Sigmoid colon (tissue), 7 donors: ENCODE measurements around the gene BTBD9. TPM values are rescaled to one million over a fixed set of nuclear protein-coding genes. Genes with fewer than 3 reads are reported as not detected.
A peak's percentile ranks its signal among the peaks of the same experiment; 100 is the strongest.

ENCODE experiments used
- DNase-seq: peaks from one replicate; pipeline ENCODE4 v3.0.0-alpha.2; 2019
- H3K27ac ChIP-seq, 4 donors: fragments of 200-600 bp; sonication (generic); one replicate each; pipeline ENCODE4 v1.5.1; 2016 to 2019; ENCODE audit warnings: mild to moderate bottlenecking in 1 of 4
- H3K27me3 ChIP-seq, 3 donors: fragments of 200-600 bp; sonication (generic); one replicate each; pipeline ENCODE4 v1.5.1; 2019; ENCODE audit warnings: mild to moderate bottlenecking in 1 of 3
- H3K36me3 ChIP-seq, 4 donors: fragments of 200-600 bp; sonication (generic); one replicate each; pipeline ENCODE4 v1.5.1; 2016 to 2019
- H3K4me1 ChIP-seq, 4 donors: fragments of 200-600 bp; sonication (generic); one replicate each; pipeline ENCODE4 v1.5.1; 2017 to 2019
- H3K4me3 ChIP-seq, 4 donors: fragments of 200-600 bp; sonication (generic); one replicate each; pipeline ENCODE4 v1.5.1; 2017 to 2019; ENCODE audit warnings: mild to moderate bottlenecking in 2 of 4, moderate library complexity in 1 of 4
- H3K9me3 ChIP-seq, 4 donors: fragments of 200-600 bp in 3 of 4; sonication (generic) in 3 of 4; one replicate each; pipeline versions ENCODE4 v1.5.1 to v1.6.1; 2013 to 2019
- CTCF ChIP-seq, 4 experiments: fragments of 450-650 bp in 3 of 4; fragments of 200-600 bp in 1 of 4; IDR thresholded peaks; one replicate each; pipeline ENCODE4 v1.5.1; 2016 to 2019; ENCODE audit warnings: antibody characterized with exemption in 4 of 4, mild to moderate bottlenecking in 3 of 4, moderate library complexity in 2 of 4
- EP300 ChIP-seq, 4 donors: sonication (generic); formaldehyde crosslinking; IDR thresholded peaks; one replicate each; pipeline ENCODE4 v1.6.1; 2017; ENCODE audit warnings: antibody characterized with exemption in 4 of 4
- POLR2A ChIP-seq, 2 donors: fragments of 450-650 bp; IDR thresholded peaks; one replicate each; pipeline ENCODE4 v1.6.1; 2016; ENCODE audit warnings: antibody characterized with exemption in 2 of 2, mild to moderate bottlenecking in 2 of 2, moderate library complexity in 2 of 2
- POLR2AphosphoS5 ChIP-seq, 4 donors: sonication (generic); formaldehyde crosslinking; IDR thresholded peaks; one replicate each; pipeline ENCODE4 v1.6.1; 2017; ENCODE audit warnings: antibody characterized with exemption in 4 of 4
- WGBS, 2 donors: extraction: QIAGEN DNeasy Blood & Tissue Kit; methylation state at CpG; one replicate each; pipeline ENCODE4 v1.1.7; 2013; 5-methylcytosine and 5-hydroxymethylcytosine counted together
- intact Hi-C: fragments of 100-400 bp; cut with DNase I; formaldehyde crosslinking; loops from one replicate; pipeline ENCODE4 v1.15.1; 2023
- polyA plus RNA-seq, 3 donors: library from polyadenylated mRNA; stranded (reverse); fragments of 200-250 nt; gene quantifications; one replicate each; pipeline ENCODE4 v1.2.3, GENCODE V29; 2013
- total RNA-seq, 4 donors: library from RNA; depleted of rRNA; stranded (reverse); fragments of >200 nt; gene quantifications; one replicate each; pipeline ENCODE4 v1.1.0, GENCODE V29; 2016
- donor health status: healthy with polysubstance abuse.
- donor health status: Bipolar disorder and iron deficiency.
- donor health status: healthy.

The BTBD9 gene
- total and polyA plus RNA-seq, 7 donors, result 3.6 to 20.8 (median 10.5) TPM

- H3K27me3 ChIP-seq, result no peaks in the 10 kb centered on the region
- intact Hi-C loops, result no loop called here
- no peaks in the 10 kb centered on the region for H3K36me3 ChIP-seq
- no peak for DNase-seq
- no peak overlapping the region for H3K4me3 ChIP-seq
- no peak overlapping the region for H3K27ac ChIP-seq
- H3K4me1 ChIP-seq, result no peaks in the 10 kb centered on the region
- TF ChIP-seq CTCF (IDR thresholded peaks at IDR 0.05) (no peak), EP300 (IDR thresholded peaks at IDR 0.05) (no peak), POLR2AphosphoS5 (IDR thresholded peaks at IDR 0.05) (no peak), POLR2A (IDR thresholded peaks at IDR 0.05) (no peak)
- 61 to 80% methylated on average over 2 of the region's 2 CpGs for WGBS, 2 donors
- no peaks in the 10 kb centered on the region for H3K9me3 ChIP-seq
Observed at GRCh38 chr6:38178584-38178886, 461.2 kb downstream of the BTBD9 start.

GRCh38 chr6:38177882-38178583 is 461.7 kb downstream of the BTBD9 start:
- Histone ChIP-seq H3K9me3 (no peaks in the 10 kb centered on the region), H3K4me1 (no peaks in the 10 kb centered on the region), H3K36me3 (no peaks in the 10 kb centered on the region), H3K27ac (no peak overlapping the region), H3K4me3 (no peak overlapping the region), H3K27me3 (no peaks in the 10 kb centered on the region)
- TF ChIP-seq POLR2A (IDR thresholded peaks at IDR 0.05) (no peak), POLR2AphosphoS5 (IDR thresholded peaks at IDR 0.05) (no peak), EP300 (IDR thresholded peaks at IDR 0.05) (no peak)
- intact Hi-C loops, result no loop called here
- DNase-seq, result peak; percentile 28
- WGBS, 2 donors, result 81 to 90% methylated on average over 14 of the region's 14 CpGs

- WGBS, 2 donors, result 50 to 68% methylated on average over 32 of the region's 32 CpGs
- no peaks in the 10 kb centered on the region for H3K36me3 ChIP-seq
- no peaks in the 10 kb centered on the region for H3K27me3 ChIP-seq
- H3K4me1 ChIP-seq, result no peaks in the 10 kb centered on the region
- no peaks in the 10 kb centered on the region for H3K9me3 ChIP-seq
- H3K4me3 ChIP-seq, result no peak overlapping the region
- intact Hi-C loops, result no loop called here
- peak; percentile 18 for DNase-seq
- H3K27ac ChIP-seq, result no peak overlapping the region
- TF ChIP-seq CTCF (IDR thresholded peaks at IDR 0.05) (no peak), POLR2A (IDR thresholded peaks at IDR 0.05) (no peak), EP300 (IDR thresholded peaks at IDR 0.05) (no peak), POLR2AphosphoS5 (IDR thresholded peaks at IDR 0.05) (no peak)
Observed at GRCh38 chr6:38176797-38177751, 462.7 kb downstream of the BTBD9 start.

GRCh38 chr6:38175786-38176185 is 463.9 kb downstream of the BTBD9 start:
- no peak for TF ChIP-seq POLR2A (IDR thresholded peaks at IDR 0.05)
- no peak for TF ChIP-seq CTCF (IDR thresholded peaks at IDR 0.05)
- TF ChIP-seq EP300 (IDR thresholded peaks at IDR 0.05), result no peak
- no peak for TF ChIP-seq POLR2AphosphoS5 (IDR thresholded peaks at IDR 0.05)
- intact Hi-C loops, result no loop called here

GRCh38 chr6:38174806-38175495 is 464.8 kb downstream of the BTBD9 start:
- H3K4me1 ChIP-seq, result peaks cover 0 to 9% (median 0%) of the 10 kb centered on the region in 4 donors
- intact Hi-C loops, result no loop called here
- H3K9me3 ChIP-seq, result no peaks in the 10 kb centered on the region
- WGBS, 2 donors, result 98% methylated on average over 22 of the region's 22 CpGs
- H3K27me3 ChIP-seq, result no peaks in the 10 kb centered on the region
- no peak for TF ChIP-seq CTCF (IDR thresholded peaks at IDR 0.05)
- TF ChIP-seq EP300 (IDR thresholded peaks at IDR 0.05), result no peak
- no peak for TF ChIP-seq POLR2A (IDR thresholded peaks at IDR 0.05)
- no peak for TF ChIP-seq POLR2AphosphoS5 (IDR thresholded peaks at IDR 0.05)
- no peak overlapping the region for H3K4me3 ChIP-seq
- H3K36me3 ChIP-seq, result no peaks in the 10 kb centered on the region
- no peak for DNase-seq
- H3K27ac ChIP-seq, result no peak overlapping the region

More at GRCh38 chr6:38175786-38176185, 463.9 kb downstream of the BTBD9 start:
- Histone ChIP-seq H3K36me3 (no peaks in the 10 kb centered on the region), H3K9me3 (no peaks in the 10 kb centered on the region), H3K27ac (no peak overlapping the region), H3K27me3 (no peaks in the 10 kb centered on the region), H3K4me1 (peaks cover 0 to under 1% (median 0%) of the 10 kb centered on the region in 4 donors), H3K4me3 (no peak overlapping the region)
- 88 to 92% methylated on average over 11 of the region's 11 CpGs for WGBS, 2 donors
- DNase-seq, result no peak
